Karpas-422 (cell line): ENCODE data around the gene MGMT. TPM values are rescaled to one million over a fixed set of nuclear protein-coding genes. Genes with fewer than 3 reads are reported as not detected.

ENCODE experiments used
- DNase-seq: peaks from one replicate; pipeline ENCODE4 v3.0.0-alpha.2; 2015
- H2AFZ ChIP-seq: fragments of 200-600 bp; sonication (generic); 2 replicates; pipeline ENCODE4 v1.6.1; 2014; ENCODE audit warnings: antibody characterized with exemption, low read length, mixed read lengths
- H3K27ac ChIP-seq: fragments of 200-600 bp; sonication (generic); 2 replicates; pipeline ENCODE4 v1.5.1; 2014; ENCODE audit warnings: mild to moderate bottlenecking, low read length, moderate library complexity
- H3K27me3 ChIP-seq: fragments of 200-600 bp; sonication (generic); 2 replicates; pipeline ENCODE4 v1.6.1; 2014; ENCODE audit warnings: low read length, mixed read lengths
- H3K36me3 ChIP-seq: fragments of 200-600 bp; sonication (generic); 2 replicates; pipeline ENCODE4 v1.6.1; 2014; ENCODE audit warnings: low read length, mixed read lengths; ENCODE audit not compliant: insufficient read depth
- H3K4me1 ChIP-seq: fragments of 200-600 bp; sonication (generic); 2 replicates; pipeline ENCODE4 v1.6.1; 2014; ENCODE audit warnings: mild to moderate bottlenecking, low read length, mixed read lengths
- H3K4me2 ChIP-seq: fragments of 200-600 bp; sonication (generic); 2 replicates; pipeline ENCODE4 v1.6.1; 2014; ENCODE audit warnings: low read length, low read depth, mild to moderate bottlenecking; ENCODE audit not compliant: poor library complexity, severe bottlenecking
- H3K4me3 ChIP-seq: fragments of 200-600 bp; sonication (generic); 2 replicates; pipeline ENCODE4 v1.5.1; 2014; ENCODE audit warnings: mild to moderate bottlenecking, antibody characterized with exemption, low read length, mixed read lengths
- H3K79me2 ChIP-seq: fragments of 200-600 bp; sonication (generic); 2 replicates; pipeline ENCODE4 v1.6.1; 2014; ENCODE audit warnings: mild to moderate bottlenecking, low read length, mixed read lengths
- H3K9ac ChIP-seq: fragments of 200-600 bp; sonication (generic); 2 replicates; pipeline ENCODE4 v1.6.0; 2014; ENCODE audit warnings: low read length
- H3K9me2 ChIP-seq: fragments of 200-600 bp; sonication (generic), shearing (Covaris generic); replicated peaks from 2 replicates; pipeline ENCODE4 v1.6.0; 2014; ENCODE audit warnings: mild to moderate bottlenecking, low read length, moderate library complexity; ENCODE audit not compliant: insufficient read depth
- H3K9me3 ChIP-seq: fragments of 300-700, 200-600 bp; sonication (generic); 2 replicates; pipeline ENCODE4 v1.6.1; 2014; ENCODE audit warnings: low read length, mixed read lengths
- H4K20me1 ChIP-seq: fragments of 200-600 bp; sonication (generic); 2 replicates; pipeline ENCODE4 v1.6.1; 2014; ENCODE audit warnings: mild to moderate bottlenecking, antibody characterized with exemption, low read length, low read depth; ENCODE audit not compliant: insufficient read depth
- total RNA-seq: library from RNA; depleted of rRNA; stranded (reverse); fragments of >200 nt; shearing (Covaris generic); gene quantifications from 2 replicates; pipeline ENCODE4 v1.2.3, GENCODE V29; 2014; ENCODE audit warnings: low replicate concordance

Gene MGMT
- total RNA-seq, 1 experiment from 2014 or later: 22.5 TPM

DNA sequence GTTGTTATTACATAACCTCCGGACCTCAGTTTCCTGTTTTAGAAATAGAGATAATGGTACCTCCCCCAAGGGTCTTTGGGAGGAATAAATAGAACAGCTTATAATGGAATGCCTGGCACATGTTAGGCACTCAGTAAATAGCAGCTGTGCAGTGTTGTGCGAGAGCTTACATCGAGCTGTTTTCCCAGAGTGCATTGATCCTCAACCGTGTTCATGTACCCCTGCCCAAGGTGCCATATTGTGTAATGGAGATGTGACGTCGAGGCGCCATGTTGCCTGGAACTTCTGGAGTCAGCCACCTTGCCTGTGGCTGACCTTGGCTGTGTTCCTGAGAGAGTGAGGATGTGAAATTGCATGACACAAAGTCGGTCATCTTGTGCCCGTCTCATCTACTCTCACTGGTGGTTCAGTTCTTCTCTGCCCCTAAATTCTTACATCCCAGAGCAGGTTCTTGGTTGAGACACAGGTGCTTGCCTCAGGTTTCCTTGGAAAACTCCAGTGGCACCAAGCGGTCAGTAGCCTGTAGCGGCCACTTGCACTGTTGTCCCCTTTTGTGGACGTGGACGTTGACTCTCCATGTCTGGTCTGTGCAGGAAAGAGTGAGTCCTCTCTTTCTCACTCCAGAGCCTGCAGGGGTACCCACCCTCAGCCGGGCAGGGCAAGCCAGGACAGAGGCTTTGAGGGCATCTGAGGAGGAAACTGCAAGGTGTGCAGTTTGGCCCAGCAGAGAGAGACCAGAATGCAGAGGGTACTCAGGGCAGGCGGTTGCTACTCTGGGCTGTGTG is 230.6 kb downstream of the MGMT start:
- H3K27ac ChIP-seq: no peak overlapping the region

GRCh38 chr10:129699722-129700340 is 232.8 kb downstream of the MGMT start:
- no peaks in the 10 kb centered on the region for H3K79me2 ChIP-seq
- DNase-seq: no peak
- H3K36me3 ChIP-seq: no peaks in the 10 kb centered on the region
- no peaks in the 10 kb centered on the region for H3K27me3 ChIP-seq
- H3K4me1 ChIP-seq: no peaks in the 10 kb centered on the region
- no peak overlapping the region for H2AFZ ChIP-seq
- H3K4me3 ChIP-seq: no peak overlapping the region
- H3K27ac ChIP-seq: no peak overlapping the region
- peaks cover 37% of the 10 kb centered on the region for H3K9me3 ChIP-seq
- no peaks in the 10 kb centered on the region for H4K20me1 ChIP-seq
- H3K9me2 ChIP-seq: no peaks in the 10 kb centered on the region
- H3K9ac ChIP-seq: no peak overlapping the region
- no peak overlapping the region for H3K4me2 ChIP-seq

More for the DNA sequence above, 230.6 kb downstream of the MGMT start:
- Histone ChIP-seq H3K27me3 (no peaks in the 10 kb centered on the region), H3K36me3 (no peaks in the 10 kb centered on the region), H3K4me2 (no peak overlapping the region), H4K20me1 (no peaks in the 10 kb centered on the region), H3K79me2 (no peaks in the 10 kb centered on the region), H3K4me3 (no peak overlapping the region), H3K4me1 (no peaks in the 10 kb centered on the region), H3K9ac (no peak overlapping the region), H3K9me3 (peaks cover 29% of the 10 kb centered on the region), H3K9me2 (no peaks in the 10 kb centered on the region), H2AFZ (no peak overlapping the region)
- DNase-seq: no peak

- Histone ChIP-seq H2AFZ (no peak overlapping the region), H3K79me2 (no peaks in the 10 kb centered on the region), H4K20me1 (no peaks in the 10 kb centered on the region), H3K27ac (no peak overlapping the region), H3K4me2 (no peak overlapping the region), H3K36me3 (no peaks in the 10 kb centered on the region), H3K4me3 (no peak overlapping the region), H3K9me2 (no peaks in the 10 kb centered on the region), H3K4me1 (no peaks in the 10 kb centered on the region), H3K9me3 (peaks cover 33% of the 10 kb centered on the region), H3K27me3 (no peaks in the 10 kb centered on the region), H3K9ac (no peak overlapping the region)
- no peak for DNase-seq
Measured at GRCh38 chr10:129702605-129703004, 235.6 kb downstream of the MGMT start.

DNA sequence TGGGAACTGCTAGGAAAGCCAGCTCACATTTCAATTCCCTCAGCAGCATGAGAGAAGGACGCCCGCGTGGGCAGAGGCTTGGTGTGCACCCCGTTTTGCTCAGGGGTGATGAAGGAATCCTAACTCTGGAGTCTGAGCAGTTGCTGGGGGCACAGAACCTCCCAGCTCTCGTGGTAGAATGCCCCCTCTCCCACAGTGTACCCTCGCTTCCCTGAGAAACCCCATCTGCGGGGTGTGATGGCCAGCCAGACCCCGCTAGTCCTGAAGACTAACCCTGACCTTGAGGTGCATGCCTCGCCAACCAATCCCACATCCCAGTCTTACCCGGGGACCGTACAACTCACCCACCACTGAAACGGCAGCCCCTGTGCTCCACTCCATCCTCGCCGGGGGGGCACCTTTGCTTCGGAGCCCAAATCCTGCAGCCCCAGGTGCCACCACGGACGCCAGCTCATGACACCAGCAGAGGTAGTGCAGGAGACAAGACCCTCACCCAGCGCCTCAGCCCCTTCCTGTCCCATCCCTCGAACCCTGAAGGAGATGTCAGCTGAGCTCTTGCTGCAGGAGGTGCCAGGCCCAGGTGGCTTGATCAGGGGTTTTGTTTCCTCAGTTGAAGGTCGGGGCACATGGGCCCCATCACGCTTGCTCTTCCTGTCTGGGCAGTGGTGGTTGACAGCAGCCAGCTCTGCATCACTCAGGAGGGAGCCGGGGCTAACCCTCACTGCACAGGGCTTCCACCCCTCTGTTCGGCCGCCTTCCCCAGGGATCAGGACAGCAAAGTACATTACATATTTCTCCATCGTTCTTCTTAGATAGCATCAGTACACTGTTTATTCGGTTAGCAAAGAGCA is 236.5 kb downstream of the MGMT start:
- no peak overlapping the region for H3K27ac ChIP-seq

DNA sequence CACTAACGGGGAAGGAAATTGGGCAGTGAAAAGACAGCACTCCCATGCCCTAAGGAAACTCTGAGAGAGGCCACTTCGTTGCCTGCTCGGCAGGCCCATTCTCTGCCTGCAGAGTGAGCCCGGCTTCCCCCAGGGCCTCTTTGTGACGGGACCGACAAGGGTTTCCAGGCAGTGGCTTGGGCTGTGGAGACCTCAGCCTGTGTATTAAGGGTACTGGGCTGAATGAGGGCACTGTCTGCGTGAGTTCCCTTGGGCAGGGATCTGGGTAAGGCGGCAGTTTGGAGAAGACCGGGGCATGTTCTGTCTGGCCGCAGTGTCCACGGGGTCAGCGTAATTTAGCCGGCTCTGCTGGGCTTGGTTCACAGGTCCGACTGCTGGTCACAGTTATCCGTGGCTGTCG is 237.2 kb downstream of the MGMT start:
- Histone ChIP-seq H3K9me2 (no peaks in the 10 kb centered on the region), H2AFZ (no peak overlapping the region), H3K27me3 (no peaks in the 10 kb centered on the region), H3K27ac (no peak overlapping the region), H3K4me3 (no peak overlapping the region), H3K36me3 (no peaks in the 10 kb centered on the region), H3K79me2 (no peaks in the 10 kb centered on the region), H4K20me1 (no peaks in the 10 kb centered on the region), H3K9ac (no peak overlapping the region), H3K4me2 (no peak overlapping the region), H3K9me3 (peaks cover 27% of the 10 kb centered on the region), H3K4me1 (no peaks in the 10 kb centered on the region)
- DNase-seq: no peak

More for the DNA sequence above, 236.5 kb downstream of the MGMT start:
- no peaks in the 10 kb centered on the region for H3K9me2 ChIP-seq
- H3K4me3 ChIP-seq: no peak overlapping the region
- DNase-seq: no peak
- H3K9ac ChIP-seq: no peak overlapping the region
- H3K9me3 ChIP-seq: peaks cover 27% of the 10 kb centered on the region
- no peaks in the 10 kb centered on the region for H3K4me1 ChIP-seq
- no peaks in the 10 kb centered on the region for H3K36me3 ChIP-seq
- H2AFZ ChIP-seq: no peak overlapping the region
- no peaks in the 10 kb centered on the region for H3K27me3 ChIP-seq
- no peaks in the 10 kb centered on the region for H4K20me1 ChIP-seq
- no peak overlapping the region for H3K4me2 ChIP-seq
- H3K79me2 ChIP-seq: no peaks in the 10 kb centered on the region

DNA sequence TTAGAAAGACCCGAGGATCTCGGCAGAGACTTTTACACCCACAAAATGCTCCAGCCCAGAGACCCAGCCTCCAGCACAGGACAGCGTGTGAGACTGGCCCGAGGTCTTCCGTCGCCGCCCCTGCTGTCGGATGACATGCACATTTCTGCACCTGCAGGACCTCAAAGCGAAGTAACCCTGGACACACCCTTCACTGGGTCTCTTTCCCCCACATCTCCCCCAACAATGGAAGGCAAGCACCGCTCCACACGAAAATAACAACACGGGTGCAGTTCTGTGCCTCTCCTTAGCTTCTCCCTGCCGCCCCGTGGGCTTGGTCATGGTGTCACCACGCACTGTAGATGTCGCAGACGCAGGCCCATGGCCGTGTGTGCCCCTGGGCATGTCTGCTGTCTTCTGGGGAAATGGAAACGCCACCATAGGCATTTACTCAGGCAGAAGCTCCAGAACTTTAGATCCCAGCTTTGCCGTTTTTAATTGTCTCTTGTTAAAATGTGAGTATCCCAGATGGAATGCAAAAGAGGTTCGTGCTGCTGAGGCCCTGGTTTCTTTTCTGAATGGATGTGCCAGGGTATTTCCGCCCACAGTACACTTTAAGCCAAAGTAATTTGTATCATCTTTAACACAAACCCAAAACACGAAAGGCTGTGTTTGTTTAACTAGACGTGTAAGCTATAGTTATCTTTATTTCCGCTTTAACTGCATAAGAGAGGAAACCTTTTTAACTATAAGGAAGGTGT is 237.9 kb downstream of the MGMT start:
- no peak for DNase-seq
- Histone ChIP-seq H4K20me1 (no peaks in the 10 kb centered on the region), H3K4me1 (no peaks in the 10 kb centered on the region), H3K4me2 (no peak overlapping the region), H3K79me2 (no peaks in the 10 kb centered on the region), H3K9ac (no peak overlapping the region), H3K27ac (no peak overlapping the region), H3K9me2 (no peaks in the 10 kb centered on the region), H3K36me3 (no peaks in the 10 kb centered on the region), H3K4me3 (no peak overlapping the region), H3K9me3 (peaks cover 22% of the 10 kb centered on the region), H3K27me3 (no peaks in the 10 kb centered on the region), H2AFZ (no peak overlapping the region)

- Histone ChIP-seq H3K9ac (no peak overlapping the region), H3K9me2 (no peaks in the 10 kb centered on the region), H3K27me3 (no peaks in the 10 kb centered on the region), H3K4me1 (no peaks in the 10 kb centered on the region), H3K27ac (no peak overlapping the region), H4K20me1 (no peaks in the 10 kb centered on the region), H3K4me2 (no peak overlapping the region), H2AFZ (no peak overlapping the region), H3K9me3 (peaks cover 16% of the 10 kb centered on the region), H3K36me3 (no peaks in the 10 kb centered on the region), H3K4me3 (no peak overlapping the region), H3K79me2 (no peaks in the 10 kb centered on the region)
- no peak for DNase-seq
Measured at GRCh38 chr10:129705676-129706075, 238.6 kb downstream of the MGMT start.
